H9 (cell line): Measurements from ENCODE around the gene PEX26. TPM values are rescaled to one million over a fixed set of nuclear protein-coding genes. Genes with fewer than 3 reads are reported as not detected.
A peak's percentile ranks its signal among the peaks of the same experiment; 100 is the strongest.
"Not testable (repeated sequence)": the region's sequence is repeated elsewhere in the genome, so short reads cannot be mapped to it uniquely, and the experiment has no call there.

ENCODE experiments used
- DNase-seq: peaks from one replicate; pipeline ENCODE4 v3.0.0-alpha.2; 2017
- H2AFZ ChIP-seq: one replicate; pipeline ENCODE4 v1.6.1; 2013; ENCODE audit warnings: mild to moderate bottlenecking, low read length, control low read depth, moderate library complexity
- H2AK5ac ChIP-seq: 2 replicates; pipeline ENCODE4 v1.6.1; 2013; ENCODE audit warnings: low read length, control low read depth, mixed read lengths; ENCODE audit not compliant: insufficient read length
- H2BK120ac ChIP-seq: one replicate; pipeline ENCODE4 v1.6.1; 2013; ENCODE audit warnings: low read depth, mild to moderate bottlenecking, low read length, control low read depth, inconsistent platforms; ENCODE audit not compliant: poor library complexity, severe bottlenecking
- H2BK12ac ChIP-seq: 2 replicates; pipeline ENCODE4 v1.6.1; 2013; ENCODE audit warnings: low read length, control low read depth, mixed read lengths, low read depth; ENCODE audit not compliant: insufficient read length
- H2BK15ac ChIP-seq: 2 replicates; pipeline ENCODE4 v1.6.1; 2013; ENCODE audit warnings: low read depth, low read length, control low read depth
- H2BK20ac ChIP-seq: one replicate; pipeline ENCODE4 v1.6.1; 2013; ENCODE audit warnings: low read depth, mild to moderate bottlenecking, low read length, control low read depth, inconsistent platforms; ENCODE audit not compliant: poor library complexity, severe bottlenecking
- H2BK5ac ChIP-seq: 2 replicates; pipeline ENCODE4 v1.6.1; 2013; ENCODE audit warnings: low read length, control low read depth, mixed read lengths; ENCODE audit not compliant: insufficient read length
- H3K14ac ChIP-seq: 2 replicates; pipeline ENCODE4 v1.6.1; 2013; ENCODE audit warnings: low read length, control low read depth; ENCODE audit not compliant: insufficient read depth
- H3K18ac ChIP-seq: 2 replicates; pipeline ENCODE4 v1.6.1; 2013; ENCODE audit warnings: low read depth, mild to moderate bottlenecking, mixed read lengths, low read length, control low read depth; ENCODE audit not compliant: insufficient read length
- H3K23ac ChIP-seq: 2 replicates; pipeline ENCODE4 v1.6.1; 2013; ENCODE audit warnings: low read length, control low read depth, mixed read lengths, low read depth; ENCODE audit not compliant: insufficient read length
- H3K23me2 ChIP-seq: 2 replicates; pipeline ENCODE4 v1.6.1; 2013; ENCODE audit warnings: low read depth, mild to moderate bottlenecking, mixed read lengths, low read length, control low read depth; ENCODE audit not compliant: insufficient read length, poor library complexity, severe bottlenecking
- H3K27ac ChIP-seq: 2 replicates; pipeline ENCODE4 v1.5.1; 2013; ENCODE audit warnings: low read length, control low read depth, mixed read lengths, low read depth; ENCODE audit not compliant: insufficient read length
- H3K27me3 ChIP-seq: 2 replicates; pipeline ENCODE4 v1.6.1; 2013; ENCODE audit warnings: low read length, control low read depth, inconsistent platforms; ENCODE audit not compliant: insufficient read depth
- H3K4ac ChIP-seq: 2 replicates; pipeline ENCODE4 v1.6.1; 2013; ENCODE audit warnings: low read depth, mild to moderate bottlenecking, control low read depth, inconsistent platforms, low read length, moderate library complexity
- H3K4me1 ChIP-seq: 2 replicates; pipeline ENCODE4 v1.6.1; 2013; ENCODE audit warnings: low read length, control low read depth, inconsistent platforms; ENCODE audit not compliant: insufficient read depth
- H3K4me2 ChIP-seq: 2 replicates; pipeline ENCODE4 v1.6.1; 2013; ENCODE audit warnings: low read length, control low read depth, mixed read lengths; ENCODE audit not compliant: insufficient read length, insufficient read depth
- H3K56ac ChIP-seq: 2 replicates; pipeline ENCODE4 v1.6.1; 2013; ENCODE audit warnings: low read depth, mild to moderate bottlenecking, mixed read lengths, low read length, control low read depth; ENCODE audit not compliant: insufficient read length
- H3K79me1 ChIP-seq: 2 replicates; pipeline ENCODE4 v1.6.1; 2013; ENCODE audit warnings: low read depth, mild to moderate bottlenecking, moderate library complexity, low read length, control low read depth, inconsistent platforms; ENCODE audit not compliant: insufficient read depth, poor library complexity, severe bottlenecking
- H3K79me2 ChIP-seq: 2 replicates; pipeline ENCODE4 v1.6.1; 2013; ENCODE audit warnings: low read length, control low read depth, inconsistent platforms; ENCODE audit not compliant: insufficient read depth
- H3K9ac ChIP-seq: 2 replicates; pipeline ENCODE4 v1.6.1; 2013; ENCODE audit warnings: low read length, control low read depth, mixed read lengths; ENCODE audit not compliant: insufficient read length; ENCODE audit errors: extremely low read depth
- H3K9me3 ChIP-seq: one replicate; pipeline ENCODE4 v1.6.1; 2013; ENCODE audit warnings: low read depth, low read length, inconsistent platforms; ENCODE audit not compliant: control insufficient read depth
- H3T11ph ChIP-seq: one replicate; pipeline ENCODE4 v1.6.1; 2013; ENCODE audit warnings: mild to moderate bottlenecking, low read length, control low read depth, inconsistent platforms
- H4K20me1 ChIP-seq: one replicate; pipeline ENCODE4 v1.6.1; 2013; ENCODE audit not compliant: control insufficient read depth, insufficient read length, insufficient read depth
- H4K5ac ChIP-seq: 2 replicates; pipeline ENCODE4 v1.6.1; 2013; ENCODE audit warnings: low read depth, mild to moderate bottlenecking, mixed read lengths, low read length, control low read depth; ENCODE audit not compliant: insufficient read length
- H4K8ac ChIP-seq: replicated peaks from 2 replicates; pipeline ENCODE4 v1.6.1; 2013; ENCODE audit warnings: low read length, control low read depth, mixed read lengths, low read depth; ENCODE audit not compliant: insufficient read length
- H4K91ac ChIP-seq: 2 replicates; pipeline ENCODE4 v1.6.1; 2013; ENCODE audit warnings: low read depth, mild to moderate bottlenecking, moderate library complexity, mixed read lengths, low read length, control low read depth; ENCODE audit not compliant: insufficient read length
- H3K27ac Mint-ChIP-seq, 3 experiments: 2 replicates in 2 of 3; 3 replicates in 1 of 3; pipeline ENCODE4 v1.8.0; 2020 to 2021; ENCODE audit warnings: mixed read lengths in 3 of 3, mild to moderate bottlenecking in 1 of 3, moderate library complexity in 1 of 3
- H3K27me3 Mint-ChIP-seq: 2 replicates; pipeline ENCODE4 v1.8.0; 2021; ENCODE audit warnings: low read depth, mild to moderate bottlenecking, moderate library complexity, mixed read lengths
- H3K36me3 Mint-ChIP-seq, 3 experiments: 2 replicates in 2 of 3; 3 replicates in 1 of 3; pipeline ENCODE4 v1.8.0; 2020 to 2021; ENCODE audit warnings: low read depth in 3 of 3, mixed read lengths in 3 of 3; ENCODE audit not compliant: insufficient read depth in 1 of 3
- H3K4me1 Mint-ChIP-seq, 2 experiments: 2 replicates each; pipeline ENCODE4 v1.8.0; 2020; ENCODE audit warnings: mixed read lengths in 2 of 2
- H3K4me3 Mint-ChIP-seq, 2 experiments: 2 replicates in 1 of 2; 3 replicates in 1 of 2; pipeline ENCODE4 v1.8.0; 2020 to 2021; ENCODE audit warnings: mild to moderate bottlenecking in 2 of 2, mixed read lengths in 2 of 2, moderate library complexity in 1 of 2
- H3K9me3 Mint-ChIP-seq, 2 experiments: 2 replicates in 1 of 2; 3 replicates in 1 of 2; pipeline ENCODE4 v1.8.0; 2020; ENCODE audit warnings: mild to moderate bottlenecking in 2 of 2, mixed read lengths in 2 of 2, moderate library complexity in 1 of 2
- WGBS: extraction: QIAGEN DNeasy Blood & Tissue Kit; methylation state at CpG from one replicate; pipeline ENCODE4 v1.1.7; 2013; ENCODE audit warnings: missing lambda C conversion rate, low lambda C conversion rate, mixed read lengths; ENCODE audit not compliant: insufficient read length; ENCODE audit errors: extremely low coverage; 5-methylcytosine and 5-hydroxymethylcytosine counted together
- total RNA-seq: library from RNA; stranded (reverse); gene quantifications from 2 replicates; pipeline ENCODE4 v1.2.1, GENCODE V29; 2021
- TF ChIP-seq, protein P1 (sequence below): fragments of 200-600 bp; sonication (generic); conservative IDR thresholded peaks from 3 replicates; pipeline ENCODE4 v1.8.0; 2021; ENCODE audit warnings: antibody characterized with exemption, mild to moderate bottlenecking

Gene PEX26
- total RNA-seq, 1 experiment from 2014 or later = 35.4 TPM

GRCh38 chr22:18104566-18104965 is 26.8 kb downstream of the PEX26 start:
- H2BK15ac ChIP-seq = no peak overlapping the region
- H3K27ac ChIP-seq = no peak overlapping the region
- no peak overlapping the region for H3T11ph ChIP-seq
- H3K4me2 ChIP-seq = no peak overlapping the region
- Mint-ChIP-seq H3K9me3 (peaks cover 18 to 25% of the 10 kb centered on the region in 2 experiments), H3K27me3 (peaks cover 41% of the 10 kb centered on the region), H3K36me3 (peaks cover 6 to 9% (median 9%) of the 10 kb centered on the region in 3 experiments), H3K4me1 (peaks cover under 1 to 1% of the 10 kb centered on the region in 2 experiments; a peak in 3 of 4 replicates), H3K27ac (no peak overlapping the region), H3K4me3 (no peak overlapping the region)
- no CpG with 5 or more reads among the region's 4 CpGs for WGBS
- H3K4me1 ChIP-seq = no peaks in the 10 kb centered on the region
- no peak overlapping the region for H3K23ac ChIP-seq
- H4K20me1 ChIP-seq = no peaks in the 10 kb centered on the region
- H3K4ac ChIP-seq = no peak overlapping the region
- H4K91ac ChIP-seq = no peak overlapping the region
- DNase-seq = no peak
- no peak overlapping the region for H4K5ac ChIP-seq
- no peak overlapping the region for H3K56ac ChIP-seq
- no peak overlapping the region for H4K8ac ChIP-seq
- H3K14ac ChIP-seq = no peak overlapping the region
- TF ChIP-seq, protein P1, sequence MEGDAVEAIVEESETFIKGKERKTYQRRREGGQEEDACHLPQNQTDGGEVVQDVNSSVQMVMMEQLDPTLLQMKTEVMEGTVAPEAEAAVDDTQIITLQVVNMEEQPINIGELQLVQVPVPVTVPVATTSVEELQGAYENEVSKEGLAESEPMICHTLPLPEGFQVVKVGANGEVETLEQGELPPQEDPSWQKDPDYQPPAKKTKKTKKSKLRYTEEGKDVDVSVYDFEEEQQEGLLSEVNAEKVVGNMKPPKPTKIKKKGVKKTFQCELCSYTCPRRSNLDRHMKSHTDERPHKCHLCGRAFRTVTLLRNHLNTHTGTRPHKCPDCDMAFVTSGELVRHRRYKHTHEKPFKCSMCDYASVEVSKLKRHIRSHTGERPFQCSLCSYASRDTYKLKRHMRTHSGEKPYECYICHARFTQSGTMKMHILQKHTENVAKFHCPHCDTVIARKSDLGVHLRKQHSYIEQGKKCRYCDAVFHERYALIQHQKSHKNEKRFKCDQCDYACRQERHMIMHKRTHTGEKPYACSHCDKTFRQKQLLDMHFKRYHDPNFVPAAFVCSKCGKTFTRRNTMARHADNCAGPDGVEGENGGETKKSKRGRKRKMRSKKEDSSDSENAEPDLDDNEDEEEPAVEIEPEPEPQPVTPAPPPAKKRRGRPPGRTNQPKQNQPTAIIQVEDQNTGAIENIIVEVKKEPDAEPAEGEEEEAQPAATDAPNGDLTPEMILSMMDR = no peak
- peaks cover 3% of the 10 kb centered on the region for H3K27me3 ChIP-seq
- H3K23me2 ChIP-seq = no peaks in the 10 kb centered on the region
- H2BK5ac ChIP-seq = no peak overlapping the region
- peaks cover 4% of the 10 kb centered on the region for H3K9me3 ChIP-seq
- H3K18ac ChIP-seq = no peak overlapping the region
- no peak overlapping the region for H2BK12ac ChIP-seq
- H2BK120ac ChIP-seq = no peak overlapping the region
- no peaks in the 10 kb centered on the region for H3K79me1 ChIP-seq
- H2AK5ac ChIP-seq = no peak overlapping the region
- H3K9ac ChIP-seq = no peak overlapping the region
- H2BK20ac ChIP-seq = no peak overlapping the region
- H2AFZ ChIP-seq = no peak overlapping the region
- H3K79me2 ChIP-seq = no peaks in the 10 kb centered on the region; the same call in 1 of the 2 replicates

GRCh38 chr22:18105981-18106380 is 28.2 kb downstream of the PEX26 start:
- H3K4me1 ChIP-seq, H4K91ac ChIP-seq, H2AK5ac ChIP-seq, H3K27ac ChIP-seq, H3K4me2 ChIP-seq, H3K79me2 ChIP-seq, H3T11ph ChIP-seq, H2AFZ ChIP-seq, H3K18ac ChIP-seq, DNase-seq, H2BK20ac ChIP-seq, H3K9me3 ChIP-seq, H3K4ac ChIP-seq, H4K8ac ChIP-seq, H2BK5ac ChIP-seq, H2BK120ac ChIP-seq, H3K23me2 ChIP-seq, H2BK12ac ChIP-seq, H4K5ac ChIP-seq, H3K27ac Mint-ChIP-seq, H4K20me1 ChIP-seq, H2BK15ac ChIP-seq, H3K56ac ChIP-seq, H3K4me3 Mint-ChIP-seq, H3K79me1 ChIP-seq, H3K23ac ChIP-seq, H3K9ac ChIP-seq, H3K4me1 Mint-ChIP-seq: not testable (repeated sequence)
- Mint-ChIP-seq H3K9me3 (peaks cover 18 to 29% of the 10 kb centered on the region in 2 experiments), H3K27me3 (peaks cover 54% of the 10 kb centered on the region), H3K36me3 (peaks cover 6 to 14% (median 9%) of the 10 kb centered on the region in 3 experiments)
- no CpG with 5 or more reads among the region's 7 CpGs for WGBS
- Histone ChIP-seq H3K27me3 (peaks cover 10% of the 10 kb centered on the region), H3K14ac (0 out of 2 replicates have a peak overlapping the region, but pooled peaks have one; percentile 63)
